ENCODE results near the gene SRP9.

The SRP9 gene

GRCh38 chr1:225744745-225745144, 32.9 kb upstream of the SRP9 start:
- no peak for TF ChIP-seq Cebpa-rat (IDR thresholded peaks at IDR 0.05)
- H3K9ac ChIP-seq = no peak overlapping the region
- H3K27me3 ChIP-seq = no peaks in the 10 kb centered on the region
- no peaks in the 10 kb centered on the region for H3K36me3 ChIP-seq
- H3K4me2 ChIP-seq = no peak overlapping the region
- H3K27ac ChIP-seq = no peak overlapping the region
- no peaks in the 10 kb centered on the region for H3K4me1 ChIP-seq
- H3K4me3 ChIP-seq = no peak overlapping the region
- H3K9me3 ChIP-seq = no peaks in the 10 kb centered on the region
- H4K20me1 ChIP-seq = no peaks in the 10 kb centered on the region

DNA sequence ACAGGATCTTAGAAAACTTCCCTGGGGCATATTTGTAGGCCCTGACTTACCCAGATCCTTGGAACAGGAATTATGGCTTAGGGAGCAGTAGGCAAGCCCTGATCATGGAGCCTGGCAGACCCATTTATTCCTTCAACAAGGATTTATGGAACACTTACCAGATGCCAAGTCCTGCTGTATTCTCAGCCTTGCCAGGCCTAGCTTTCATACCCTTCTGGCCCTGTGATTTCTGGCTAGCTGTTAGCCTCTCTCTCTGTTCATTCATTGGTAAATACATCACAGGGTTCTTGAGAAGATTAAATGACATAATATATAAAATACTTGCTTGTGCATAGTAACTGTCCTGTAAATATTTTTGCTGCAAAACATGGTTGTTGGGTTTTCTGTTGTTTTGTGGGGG, 32.4 kb upstream of the SRP9 start:
- H4K20me1 ChIP-seq = no peaks in the 10 kb centered on the region
- H3K4me1 ChIP-seq = no peaks in the 10 kb centered on the region
- H3K9ac ChIP-seq = no peak overlapping the region
- H3K36me3 ChIP-seq = no peaks in the 10 kb centered on the region
- no peak overlapping the region for H3K4me3 ChIP-seq
- H3K27me3 ChIP-seq = no peaks in the 10 kb centered on the region
- no peak overlapping the region for H3K4me2 ChIP-seq
- no peaks in the 10 kb centered on the region for H3K9me3 ChIP-seq
- no peak overlapping the region for H3K27ac ChIP-seq
- no peak for TF ChIP-seq Cebpa-rat (IDR thresholded peaks at IDR 0.05)

DNA sequence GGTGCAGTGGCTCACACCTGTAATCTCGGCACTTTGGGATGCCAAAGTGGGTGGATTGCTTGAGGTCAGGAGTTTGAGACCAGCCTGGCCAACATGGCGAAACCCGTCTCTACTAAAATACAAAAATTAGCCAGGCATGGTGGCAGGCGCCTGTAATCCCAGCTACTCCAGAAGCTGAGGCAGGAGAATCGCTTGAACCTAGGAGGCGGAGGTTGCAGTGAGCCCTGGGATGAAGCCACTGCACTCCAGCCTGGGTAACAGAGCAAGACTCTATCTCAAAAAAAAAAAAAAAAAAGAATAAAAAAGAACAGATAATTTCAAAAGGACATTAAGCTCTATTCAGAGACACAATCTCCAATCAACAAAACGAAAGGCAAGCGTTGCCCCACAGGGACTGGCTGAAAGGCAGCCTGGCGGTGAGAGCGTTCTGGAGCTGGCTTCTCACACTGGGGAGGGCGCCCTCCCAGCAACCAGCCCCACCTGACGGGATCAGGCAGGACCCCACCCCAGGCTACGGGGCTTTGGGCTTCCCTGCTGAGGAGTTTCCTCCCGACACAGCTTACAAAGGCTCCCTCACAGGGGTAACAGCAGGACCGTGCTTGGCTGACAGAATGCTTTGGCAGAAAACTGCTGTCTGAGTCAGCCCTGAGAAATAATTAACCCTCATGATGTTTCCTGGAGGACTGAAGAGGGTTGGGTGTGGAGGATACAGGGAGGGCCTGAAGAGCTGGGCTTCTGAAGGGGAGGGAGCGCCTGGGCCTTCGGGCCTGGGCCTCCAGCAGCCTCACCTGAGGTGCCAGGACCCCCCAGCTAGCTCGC, 31.1 kb upstream of the SRP9 start:
- Histone ChIP-seq H3K9ac (no peak overlapping the region), H3K9me3 (no peaks in the 10 kb centered on the region), H3K4me2 (no peak overlapping the region), H3K27me3 (no peaks in the 10 kb centered on the region), H4K20me1 (no peaks in the 10 kb centered on the region), H3K4me1 (no peaks in the 10 kb centered on the region), H3K27ac (no peak overlapping the region), H3K36me3 (no peaks in the 10 kb centered on the region), H3K4me3 (no peak overlapping the region)
- no peak for TF ChIP-seq Cebpa-rat (IDR thresholded peaks at IDR 0.05)

DNA sequence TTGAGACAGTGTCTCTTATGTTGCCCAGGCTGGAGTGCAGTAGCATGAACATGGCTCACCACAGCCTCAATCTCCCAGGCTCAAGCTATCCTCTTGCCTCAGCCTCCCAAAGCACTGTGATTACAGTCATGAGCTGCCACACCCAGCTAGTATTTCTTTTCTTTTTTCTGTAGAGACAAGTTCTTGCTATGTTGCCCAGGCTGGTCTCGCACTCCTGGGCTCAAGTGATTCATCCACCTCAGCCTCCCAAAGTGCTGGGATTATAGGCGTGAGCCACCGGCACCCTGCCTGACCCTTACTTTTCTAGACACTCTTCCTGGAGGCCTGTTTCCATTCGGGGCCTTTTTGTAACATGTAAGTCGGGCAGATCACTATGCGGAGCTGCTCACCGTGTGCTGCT, 30.1 kb upstream of the SRP9 start:
- Histone ChIP-seq H3K4me3 (no peak overlapping the region), H3K36me3 (no peaks in the 10 kb centered on the region), H4K20me1 (no peaks in the 10 kb centered on the region), H3K4me2 (no peak overlapping the region), H3K27ac (no peak overlapping the region), H3K9ac (no peak overlapping the region), H3K27me3 (no peaks in the 10 kb centered on the region), H3K4me1 (no peaks in the 10 kb centered on the region), H3K9me3 (no peaks in the 10 kb centered on the region)
- TF ChIP-seq Cebpa-rat (IDR thresholded peaks at IDR 0.05) = no peak

DNA sequence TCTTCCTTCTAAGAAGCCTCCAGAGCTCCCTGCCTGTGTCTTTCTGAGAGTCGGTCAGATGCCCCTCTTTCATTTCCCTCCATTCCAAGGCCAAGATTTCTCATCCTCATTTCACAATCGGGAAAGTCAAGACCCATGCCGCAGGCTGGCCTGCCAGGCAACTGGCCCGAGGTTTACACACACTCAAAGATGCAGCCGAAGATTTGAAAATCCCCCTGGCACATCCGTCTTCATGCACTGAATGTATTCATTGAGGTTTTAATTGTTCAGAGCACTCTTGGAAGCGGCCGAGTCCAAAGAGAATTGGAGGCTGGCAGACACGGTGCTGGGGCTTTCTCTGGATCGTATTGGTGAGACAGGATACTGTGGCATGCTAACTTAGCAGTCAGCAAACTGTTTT, 29.1 kb upstream of the SRP9 start:
- H3K4me1 ChIP-seq = no peaks in the 10 kb centered on the region
- H3K4me2 ChIP-seq = no peak overlapping the region
- TF ChIP-seq Cebpa-rat (IDR thresholded peaks at IDR 0.05) = no peak
- no peaks in the 10 kb centered on the region for H4K20me1 ChIP-seq
- H3K9me3 ChIP-seq = no peaks in the 10 kb centered on the region
- H3K27me3 ChIP-seq = no peaks in the 10 kb centered on the region
- no peak overlapping the region for H3K27ac ChIP-seq
- H3K9ac ChIP-seq = no peak overlapping the region
- H3K36me3 ChIP-seq = no peaks in the 10 kb centered on the region
- no peak overlapping the region for H3K4me3 ChIP-seq

DNA sequence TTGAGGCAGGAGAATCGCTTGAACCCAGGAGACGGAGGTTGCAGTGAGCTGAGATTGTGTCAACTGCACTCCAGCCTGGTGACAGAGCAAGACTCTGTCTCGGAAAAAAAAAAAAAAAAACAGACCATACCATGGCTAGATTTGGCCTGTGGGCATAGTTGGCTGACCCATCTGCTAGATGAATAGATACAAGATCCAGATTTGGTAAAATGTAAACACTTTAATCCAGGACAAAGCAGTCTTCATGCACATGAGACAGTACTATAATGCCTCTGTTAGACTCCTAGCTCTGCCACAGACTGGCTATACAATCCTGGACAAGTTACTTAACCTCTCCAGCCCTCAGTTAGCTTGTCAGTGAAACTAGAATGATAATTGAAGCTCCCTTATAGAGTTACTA, 27.9 kb upstream of the SRP9 start:
- H3K27me3 ChIP-seq = no peaks in the 10 kb centered on the region
- no peak overlapping the region for H3K4me2 ChIP-seq

DNA sequence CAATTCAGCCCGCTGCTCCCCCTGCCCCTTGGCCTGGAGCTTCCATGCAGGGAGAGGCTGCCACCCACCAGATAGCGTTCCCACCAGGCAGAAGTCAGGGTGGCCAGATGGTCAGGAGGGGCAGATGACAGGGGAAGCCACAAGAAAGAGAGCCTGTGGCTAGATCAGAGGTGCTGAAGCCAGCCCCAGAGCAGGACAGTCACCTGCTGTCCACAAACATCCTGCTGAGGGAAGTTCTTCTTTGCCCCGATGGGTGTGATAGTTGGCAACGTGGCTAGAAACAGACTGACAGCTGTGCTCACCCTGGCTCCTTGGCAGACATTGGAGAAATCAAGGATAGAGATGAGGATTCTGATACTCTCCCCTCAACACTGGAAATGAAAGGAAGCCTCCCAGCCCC, 27.2 kb upstream of the SRP9 start:
- Histone ChIP-seq H3K9ac (no peak overlapping the region), H3K4me1 (peaks cover 7% of the 10 kb centered on the region), H3K36me3 (no peaks in the 10 kb centered on the region), H3K27ac (no peak overlapping the region), H3K27me3 (no peaks in the 10 kb centered on the region), H3K4me3 (no peak overlapping the region), H4K20me1 (no peaks in the 10 kb centered on the region), H3K4me2 (no peak overlapping the region), H3K9me3 (no peaks in the 10 kb centered on the region)
- no peak for TF ChIP-seq Cebpa-rat (IDR thresholded peaks at IDR 0.05)

More for the DNA sequence above, 27.9 kb upstream of the SRP9 start:
- H3K27ac ChIP-seq = no peak overlapping the region
- no peak for TF ChIP-seq Cebpa-rat (IDR thresholded peaks at IDR 0.05)
- H3K36me3 ChIP-seq = no peaks in the 10 kb centered on the region
- no peak overlapping the region for H3K4me3 ChIP-seq
- no peaks in the 10 kb centered on the region for H4K20me1 ChIP-seq
- no peak overlapping the region for H3K9ac ChIP-seq
- H3K4me1 ChIP-seq = 0 out of 2 replicates have a peak, but pooled peaks cover under 1% of the 10 kb centered on the region
- no peaks in the 10 kb centered on the region for H3K9me3 ChIP-seq

GRCh38 chr1:225750875-225751824, 26.5 kb upstream of the SRP9 start:
- Histone ChIP-seq H3K4me1 (peaks cover 12% of the 10 kb centered on the region), H3K27me3 (no peaks in the 10 kb centered on the region), H3K27ac (no peak overlapping the region), H3K4me3 (no peak overlapping the region), H4K20me1 (no peaks in the 10 kb centered on the region), H3K4me2 (no peak overlapping the region), H3K9ac (no peak overlapping the region), H3K36me3 (no peaks in the 10 kb centered on the region), H3K9me3 (no peaks in the 10 kb centered on the region)
- TF ChIP-seq Cebpa-rat (IDR thresholded peaks at IDR 0.05) = no peak

DNA sequence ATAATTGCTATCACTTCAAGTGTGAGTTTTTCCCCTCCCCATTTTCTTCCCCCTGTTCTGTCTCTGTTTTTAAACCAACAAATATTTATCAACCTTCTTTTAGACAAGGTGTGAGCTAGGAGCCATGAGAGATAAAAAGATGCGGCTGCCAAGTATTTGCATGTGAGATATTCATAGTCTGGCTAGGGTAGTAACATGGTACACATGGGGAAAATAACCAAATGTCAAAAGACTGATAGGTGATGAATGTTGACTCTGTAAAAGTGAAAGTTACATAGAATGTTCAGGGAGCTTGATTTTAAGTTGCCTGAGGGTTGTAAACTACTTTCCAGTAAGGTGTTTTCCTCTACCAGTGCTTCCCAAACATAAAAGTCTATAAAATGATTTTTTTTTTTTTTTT, 25.4 kb upstream of the SRP9 start:
- TF ChIP-seq Cebpa-rat (IDR thresholded peaks at IDR 0.05) = no peak

More for the DNA sequence above, 25.4 kb upstream of the SRP9 start:
- H3K9me3 ChIP-seq = no peaks in the 10 kb centered on the region
- H3K4me3 ChIP-seq = no peak overlapping the region
- H3K4me1 ChIP-seq = peaks cover 12% of the 10 kb centered on the region
- no peak overlapping the region for H3K9ac ChIP-seq
- no peak overlapping the region for H3K27ac ChIP-seq
- H4K20me1 ChIP-seq = no peaks in the 10 kb centered on the region
- no peak overlapping the region for H3K4me2 ChIP-seq
- no peaks in the 10 kb centered on the region for H3K27me3 ChIP-seq
- H3K36me3 ChIP-seq = no peaks in the 10 kb centered on the region
